DMS 273 (cell line): ENCODE data around the gene SLC45A3.

Experiments used
- DNase-seq: peaks from one replicate; lab custom pipeline; 2025; ENCODE audit not compliant: unreplicated experiment; lab: John Stamatoyannopoulos, UW

Gene SLC45A3

GRCh38 chr1:205610901-205611466 is 69.3 kb downstream of the SLC45A3 start:
- DNase-seq: no peak

DNA sequence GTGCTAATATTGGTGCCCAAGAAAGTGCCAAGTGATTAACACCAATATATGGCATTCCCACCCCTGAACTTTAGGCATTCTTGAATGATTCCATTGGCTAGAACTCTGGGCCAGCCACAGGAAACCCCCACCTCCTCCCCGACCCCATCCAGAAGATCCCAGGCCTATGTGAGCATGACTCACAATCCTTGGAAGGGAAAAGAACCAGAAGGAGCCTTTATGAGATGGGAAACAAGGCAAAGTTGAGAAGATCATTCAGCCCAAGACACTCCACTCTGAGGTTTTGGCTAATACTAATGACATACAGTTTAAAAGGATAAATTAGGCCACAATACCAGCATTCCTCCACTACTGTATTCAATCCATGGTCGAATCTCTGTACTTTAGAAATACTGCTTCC is 70.3 kb downstream of the SLC45A3 start:
- no peak for DNase-seq
